DND-41 (cell line): Measurements from ENCODE around the gene GAREM2.

Source experiments
- ATAC-seq: fragments of 200-7000 bp; cut with Tn5 transposase; 3 replicates; pipeline ENCODE4 v1.9.1; 2021; ENCODE audit warnings: low read depth; ENCODE audit not compliant: insufficient read depth
- DNase-seq: peaks from one replicate; pipeline ENCODE4 v3.0.0-alpha.2; 2020
- H2AFZ ChIP-seq: 2 replicates; pipeline ENCODE4 v1.6.0; 2012; ENCODE audit warnings: low read depth, low read length
- H3K27ac ChIP-seq: 2 replicates; pipeline ENCODE4 v1.5.1; 2012; ENCODE audit warnings: low read length, inconsistent platforms
- H3K27me3 ChIP-seq: fragments of 200-600 bp; sonication (generic); 2 replicates; pipeline ENCODE4 v1.6.0; 2012; ENCODE audit warnings: low read length, mild to moderate bottlenecking, inconsistent platforms; ENCODE audit not compliant: insufficient read depth, poor library complexity
- H3K36me3 ChIP-seq: 2 replicates; pipeline ENCODE4 v1.5.1; 2012; ENCODE audit warnings: low read length, inconsistent platforms; ENCODE audit not compliant: insufficient read depth
- H3K4me1 ChIP-seq: 2 replicates; pipeline ENCODE4 v1.5.1; 2012; ENCODE audit warnings: mild to moderate bottlenecking, low read length; ENCODE audit not compliant: insufficient read depth
- H3K4me2 ChIP-seq: 2 replicates; pipeline ENCODE4 v1.6.0; 2012; ENCODE audit warnings: mild to moderate bottlenecking, moderate library complexity, low read length, inconsistent platforms; ENCODE audit not compliant: insufficient read depth
- H3K4me3 ChIP-seq, 2 experiments: fragments of 200-600 bp in 1 of 2; shearing (Covaris generic) in 1 of 2; 2 replicates each; pipeline ENCODE4 v1.5.1; 2012 to 2016; ENCODE audit warnings: inconsistent platforms in 2 of 2, low read length in 2 of 2, mild to moderate bottlenecking in 2 of 2, low read depth in 1 of 2, moderate library complexity in 1 of 2
- H3K79me2 ChIP-seq: 2 replicates; pipeline ENCODE4 v1.6.0; 2012; ENCODE audit warnings: low read length, inconsistent platforms; ENCODE audit not compliant: insufficient read depth
- H3K9ac ChIP-seq: 2 replicates; pipeline ENCODE4 v1.6.0; 2012; ENCODE audit warnings: low read depth, mild to moderate bottlenecking, inconsistent platforms, low read length, moderate library complexity
- H3K9me3 ChIP-seq: 2 replicates; pipeline ENCODE4 v1.5.1; 2012; ENCODE audit warnings: low read length, moderate library complexity, mild to moderate bottlenecking, inconsistent platforms; ENCODE audit not compliant: insufficient read depth, severe bottlenecking
- H4K20me1 ChIP-seq: 2 replicates; pipeline ENCODE4 v1.6.0; 2012; ENCODE audit warnings: low read length; ENCODE audit not compliant: insufficient read depth
- CTCF ChIP-seq: IDR thresholded peaks from 2 replicates; pipeline ENCODE4 v1.5.1; 2012; ENCODE audit warnings: borderline replicate concordance, low read length, moderate library complexity, mild to moderate bottlenecking; ENCODE audit not compliant: poor library complexity, severe bottlenecking; ENCODE audit errors: extremely low read depth
- EZH2 ChIP-seq: IDR thresholded peaks from 3 replicates; pipeline ENCODE4 v1.6.1; 2012; ENCODE audit warnings: borderline replicate concordance, low read depth, mild to moderate bottlenecking, moderate library complexity, low read length, inconsistent platforms; ENCODE audit not compliant: severe bottlenecking

Gene GAREM2

GRCh38 chr2:26235089-26235488 is 62.2 kb downstream of the GAREM2 start:
- Histone ChIP-seq H3K9ac (no peak overlapping the region), H2AFZ (no peak overlapping the region), H3K9me3 (no peaks in the 10 kb centered on the region), H3K4me1 (0 out of 2 replicates have a peak, but pooled peaks cover under 1% of the 10 kb centered on the region), H3K4me3 (no peak overlapping the region), H4K20me1 (peaks cover under 1% of the 10 kb centered on the region; the same call in 1 of the 2 replicates), H3K27me3 (no peaks in the 10 kb centered on the region), H3K27ac (no peak overlapping the region), H3K36me3 (peaks cover 92% of the 10 kb centered on the region), H3K79me2 (peaks cover 19% of the 10 kb centered on the region), H3K4me2 (no peak overlapping the region)
- TF ChIP-seq CTCF (peak; percentile 35), EZH2 (no peak)
- no peak for DNase-seq
- no peak for ATAC-seq

- DNase-seq = no peak
- no peaks in the 10 kb centered on the region for H3K27me3 ChIP-seq
- H3K9ac ChIP-seq = no peak overlapping the region
- no peak for TF ChIP-seq CTCF
- TF ChIP-seq EZH2 = no peak
- H3K4me3 ChIP-seq = no peak overlapping the region
- peaks cover 15% of the 10 kb centered on the region for H3K4me1 ChIP-seq
- H3K27ac ChIP-seq = no peak overlapping the region
- no peak overlapping the region for H3K4me2 ChIP-seq
- peaks cover 69% of the 10 kb centered on the region for H3K36me3 ChIP-seq
- ATAC-seq = no peak
- peaks cover 3% of the 10 kb centered on the region; the same call in 1 of the 2 replicates for H4K20me1 ChIP-seq
- no peaks in the 10 kb centered on the region for H3K9me3 ChIP-seq
- H2AFZ ChIP-seq = no peak overlapping the region
- peaks cover 47% of the 10 kb centered on the region for H3K79me2 ChIP-seq
Observed at GRCh38 chr2:26237868-26238267, 65.0 kb downstream of the GAREM2 start.

- TF ChIP-seq EZH2 = no peak
- no peak for TF ChIP-seq CTCF
- Histone ChIP-seq H3K4me2 (no peak overlapping the region), H3K9me3 (no peaks in the 10 kb centered on the region), H3K36me3 (peaks cover 63% of the 10 kb centered on the region), H3K4me1 (peaks cover 15% of the 10 kb centered on the region), H3K4me3 (no peak overlapping the region), H3K79me2 (peaks cover 53% of the 10 kb centered on the region), H2AFZ (no peak overlapping the region), H3K27me3 (no peaks in the 10 kb centered on the region), H3K9ac (no peak overlapping the region), H3K27ac (no peak overlapping the region), H4K20me1 (peaks cover 3% of the 10 kb centered on the region; the same call in 1 of the 2 replicates)
- no peak for ATAC-seq
- no peak for DNase-seq
Observed at GRCh38 chr2:26238311-26238958, 65.5 kb downstream of the GAREM2 start.
